ENCODE results near the gene LRP1-AS. TPM values are rescaled to one million over a fixed set of nuclear protein-coding genes. Genes with fewer than 3 reads are reported as not detected.

The LRP1-AS gene
- total and polyA plus RNA-seq, 2 experiments from 2014 or later: 0.59 TPM; not detected in 1

- H3K27ac ChIP-seq: no peak overlapping the region
- TF ChIP-seq CTCF (IDR thresholded peaks at IDR 0.05; ENCODE audit: poor library complexity) (no peak), EZH2phosphoT487 (IDR thresholded peaks at IDR 0.05; ENCODE audit: low read depth, severe bottlenecking, unreplicated experiment) (no peak), EZH2 (IDR thresholded peaks at IDR 0.05; ENCODE audit: borderline replicate concordance) (no peak)
- no peaks in the 10 kb centered on the region for H3K9me2 ChIP-seq (replicated peaks; ENCODE audit: insufficient read depth)
- no peaks in the 10 kb centered on the region for H4K20me1 ChIP-seq (ENCODE audit: insufficient read depth, poor library complexity, severe bottlenecking)
- H3K27me3 ChIP-seq: no peaks in the 10 kb centered on the region
- no peak overlapping the region for H2AFZ ChIP-seq
- no peak overlapping the region for H3K4me3 ChIP-seq
- H3K36me3 ChIP-seq (replicated peaks; ENCODE audit: insufficient read depth, low read depth): no peaks in the 10 kb centered on the region
- 96% methylated on average over 16 of the region's 16 CpGs for WGBS (ENCODE audit: low lambda C conversion rate, missing lambda C conversion rate)
- no peak for DNase-seq (ENCODE audit: low spot score)
- H3K9me3 ChIP-seq (ENCODE audit: low read depth): no peaks in the 10 kb centered on the region
- H3K4me1 ChIP-seq (ENCODE audit: insufficient read depth): peaks cover 12% of the 10 kb centered on the region
- no peak overlapping the region for H3K4me2 ChIP-seq
- peaks cover 14% of the 10 kb centered on the region for H3K79me2 ChIP-seq
These were observed 9.4 kb upstream of the LRP1-AS start for GRCh38 chr12:57156701-57157403.

GRCh38 chr12:57154804-57155434, 7.5 kb upstream of the LRP1-AS start:
- H3K27ac ChIP-seq: no peak overlapping the region
- no peaks in the 10 kb centered on the region for H3K36me3 ChIP-seq (replicated peaks; ENCODE audit: insufficient read depth, low read depth)
- H3K79me2 ChIP-seq: peaks cover 31% of the 10 kb centered on the region
- H3K4me3 ChIP-seq: no peak overlapping the region
- H3K9me2 ChIP-seq (replicated peaks; ENCODE audit: insufficient read depth): no peaks in the 10 kb centered on the region
- H3K4me2 ChIP-seq: no peak overlapping the region
- H3K27me3 ChIP-seq: no peaks in the 10 kb centered on the region
- WGBS (ENCODE audit: low lambda C conversion rate, missing lambda C conversion rate): 74% methylated on average over 5 of the region's 5 CpGs
- no peak for TF ChIP-seq EZH2 (IDR thresholded peaks at IDR 0.05; ENCODE audit: borderline replicate concordance)
- TF ChIP-seq EZH2phosphoT487 (IDR thresholded peaks at IDR 0.05; ENCODE audit: low read depth, severe bottlenecking, unreplicated experiment): no peak
- TF ChIP-seq CTCF (IDR thresholded peaks at IDR 0.05; ENCODE audit: poor library complexity): no peak
- no peaks in the 10 kb centered on the region for H3K9me3 ChIP-seq (ENCODE audit: low read depth)
- DNase-seq (ENCODE audit: low spot score): no peak
- peaks cover 28% of the 10 kb centered on the region for H3K4me1 ChIP-seq (ENCODE audit: insufficient read depth)
- no peak overlapping the region for H2AFZ ChIP-seq
- no peaks in the 10 kb centered on the region for H4K20me1 ChIP-seq (ENCODE audit: insufficient read depth, poor library complexity, severe bottlenecking)

GRCh38 chr12:57154076-57154475, 6.7 kb upstream of the LRP1-AS start:
- no peak for TF ChIP-seq CTCF (IDR thresholded peaks at IDR 0.05; ENCODE audit: poor library complexity)
- no peak for TF ChIP-seq EZH2phosphoT487 (IDR thresholded peaks at IDR 0.05; ENCODE audit: low read depth, severe bottlenecking, unreplicated experiment)
- TF ChIP-seq EZH2 (IDR thresholded peaks at IDR 0.05; ENCODE audit: borderline replicate concordance): no peak
- WGBS (ENCODE audit: low lambda C conversion rate, missing lambda C conversion rate): 97% methylated on average over 6 of the region's 6 CpGs

More at GRCh38 chr12:57154076-57154475, 6.7 kb upstream of the LRP1-AS start:
- DNase-seq (ENCODE audit: low spot score): no peak
- H3K4me3 ChIP-seq: no peak overlapping the region
- no peaks in the 10 kb centered on the region for H4K20me1 ChIP-seq (ENCODE audit: insufficient read depth, poor library complexity, severe bottlenecking)
- no peak overlapping the region for H2AFZ ChIP-seq
- no peaks in the 10 kb centered on the region for H3K9me3 ChIP-seq (ENCODE audit: low read depth)
- peaks cover 31% of the 10 kb centered on the region for H3K79me2 ChIP-seq
- no peaks in the 10 kb centered on the region for H3K9me2 ChIP-seq (replicated peaks; ENCODE audit: insufficient read depth)
- H3K36me3 ChIP-seq (replicated peaks; ENCODE audit: insufficient read depth, low read depth): no peaks in the 10 kb centered on the region
- no peak overlapping the region for H3K27ac ChIP-seq
- H3K4me2 ChIP-seq: no peak overlapping the region
- no peaks in the 10 kb centered on the region for H3K27me3 ChIP-seq
- H3K4me1 ChIP-seq (ENCODE audit: insufficient read depth): peaks cover 37% of the 10 kb centered on the region

Data from hepatocyte (in vitro differentiated cells).